Liver (tissue), 2 donors: ENCODE data around the gene ZNF684.

Source experiments
- REST ChIP-seq: IDR thresholded peaks from 2 replicates; pipeline ENCODE4 v1.6.1; 2016; ENCODE audit warnings: antibody characterized with exemption, mild to moderate bottlenecking
- TF ChIP-seq, protein P1 (sequence below): fragments of 150-350 bp; IDR thresholded peaks from 2 replicates; pipeline ENCODE4 v1.5.1; 2017; ENCODE audit warnings: improper control_type of control experiment, low read depth, low read length; ENCODE audit not compliant: missing input control
- donor health status: healthy.

DNA sequence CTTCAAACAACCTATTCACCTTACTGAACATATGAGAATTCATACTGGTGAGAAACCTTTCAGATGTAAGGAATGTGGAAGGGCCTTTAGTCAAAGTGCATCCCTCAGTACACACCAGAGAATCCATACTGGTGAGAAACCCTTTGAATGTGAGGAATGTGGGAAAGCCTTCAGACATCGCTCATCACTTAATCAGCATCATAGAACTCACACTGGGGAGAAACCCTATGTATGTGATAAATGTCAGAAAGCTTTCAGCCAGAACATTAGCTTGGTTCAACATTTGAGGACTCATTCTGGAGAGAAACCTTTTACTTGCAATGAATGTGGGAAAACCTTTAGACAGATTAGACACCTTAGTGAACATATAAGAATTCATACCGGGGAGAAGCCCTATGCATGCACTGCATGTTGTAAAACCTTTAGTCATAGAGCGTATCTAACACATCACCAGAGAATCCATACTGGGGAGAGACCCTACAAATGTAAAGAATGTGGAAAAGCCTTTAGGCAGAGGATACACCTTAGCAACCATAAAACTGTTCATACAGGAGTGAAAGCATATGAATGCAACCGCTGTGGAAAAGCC lies 36.0 kb upstream of the ZNF684 start:
- TF ChIP-seq, protein P1, sequence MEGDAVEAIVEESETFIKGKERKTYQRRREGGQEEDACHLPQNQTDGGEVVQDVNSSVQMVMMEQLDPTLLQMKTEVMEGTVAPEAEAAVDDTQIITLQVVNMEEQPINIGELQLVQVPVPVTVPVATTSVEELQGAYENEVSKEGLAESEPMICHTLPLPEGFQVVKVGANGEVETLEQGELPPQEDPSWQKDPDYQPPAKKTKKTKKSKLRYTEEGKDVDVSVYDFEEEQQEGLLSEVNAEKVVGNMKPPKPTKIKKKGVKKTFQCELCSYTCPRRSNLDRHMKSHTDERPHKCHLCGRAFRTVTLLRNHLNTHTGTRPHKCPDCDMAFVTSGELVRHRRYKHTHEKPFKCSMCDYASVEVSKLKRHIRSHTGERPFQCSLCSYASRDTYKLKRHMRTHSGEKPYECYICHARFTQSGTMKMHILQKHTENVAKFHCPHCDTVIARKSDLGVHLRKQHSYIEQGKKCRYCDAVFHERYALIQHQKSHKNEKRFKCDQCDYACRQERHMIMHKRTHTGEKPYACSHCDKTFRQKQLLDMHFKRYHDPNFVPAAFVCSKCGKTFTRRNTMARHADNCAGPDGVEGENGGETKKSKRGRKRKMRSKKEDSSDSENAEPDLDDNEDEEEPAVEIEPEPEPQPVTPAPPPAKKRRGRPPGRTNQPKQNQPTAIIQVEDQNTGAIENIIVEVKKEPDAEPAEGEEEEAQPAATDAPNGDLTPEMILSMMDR: no peak
- no peak for TF ChIP-seq REST
